Mesothelial cell of epicardium (in vitro differentiated cells): Measurements from ENCODE around the gene EXOC4. TPM values are rescaled to one million over a fixed set of nuclear protein-coding genes. Genes with fewer than 3 reads are reported as not detected.

ENCODE experiments used
- DNase-seq, 2 experiments: peaks; one replicate each; pipeline ENCODE4 v3.0.0; 2021; ENCODE audit warnings: low spot score in 2 of 2; ENCODE audit not compliant: unreplicated experiment in 2 of 2
- H3K27ac Mint-ChIP-seq: 2 replicates; pipeline ENCODE4 v1.8.0; 2021; ENCODE audit warnings: mixed read lengths
- H3K27me3 Mint-ChIP-seq: 2 replicates; pipeline ENCODE4 v1.8.0; 2021; ENCODE audit warnings: low read depth, mixed read lengths
- H3K36me3 Mint-ChIP-seq: 2 replicates; pipeline ENCODE4 v1.8.0; 2021; ENCODE audit warnings: mixed read lengths
- H3K4me1 Mint-ChIP-seq: 2 replicates; pipeline ENCODE4 v1.8.0; 2021; ENCODE audit warnings: mixed read lengths
- H3K4me3 Mint-ChIP-seq: 2 replicates; pipeline ENCODE4 v1.8.0; 2021; ENCODE audit warnings: mild to moderate bottlenecking, moderate library complexity, mixed read lengths
- H3K9me3 Mint-ChIP-seq: 2 replicates; pipeline ENCODE4 v1.8.0; 2021; ENCODE audit warnings: mixed read lengths
- total RNA-seq: library from RNA; stranded (reverse); gene quantifications from 3 replicates; pipeline ENCODE4 v1.2.1, GENCODE V29; 2021
- TF ChIP-seq, protein P1 (sequence below): fragments of 200-600 bp; sonication (generic); IDR thresholded peaks from one replicate; pipeline ENCODE4 v1.5.0; 2021; ENCODE audit warnings: antibody characterized with exemption; ENCODE audit not compliant: unreplicated experiment

Gene EXOC4
- total RNA-seq, 1 donor from 2014 or later: 105 TPM

DNA sequence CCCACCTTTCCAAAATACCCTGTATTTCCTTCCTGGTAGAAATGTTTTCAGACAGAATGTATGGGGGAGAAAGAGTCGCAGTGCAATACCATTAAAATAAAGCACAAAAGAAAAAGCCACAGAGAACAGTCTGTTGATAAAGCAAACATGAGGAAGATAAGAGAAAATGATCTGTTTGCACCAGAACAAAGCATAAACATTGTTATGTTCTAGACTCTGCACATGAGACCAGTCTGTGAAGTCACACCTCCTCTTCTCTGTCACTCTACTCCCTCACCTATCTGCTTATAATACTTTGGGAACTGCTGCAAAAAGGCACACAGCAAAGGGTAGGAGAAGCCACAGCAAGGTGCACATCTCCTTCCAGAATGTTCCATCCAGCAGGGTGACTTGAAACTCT is 807.0 kb downstream of the EXOC4 start:
- Mint-ChIP-seq H3K4me3 (no peak overlapping the region), H3K36me3 (peaks cover 5% of the 10 kb centered on the region), H3K27ac (no peak overlapping the region), H3K4me1 (no peaks in the 10 kb centered on the region), H3K27me3 (no peaks in the 10 kb centered on the region), H3K9me3 (no peaks in the 10 kb centered on the region)
- no peak for DNase-seq
- TF ChIP-seq, protein P1, sequence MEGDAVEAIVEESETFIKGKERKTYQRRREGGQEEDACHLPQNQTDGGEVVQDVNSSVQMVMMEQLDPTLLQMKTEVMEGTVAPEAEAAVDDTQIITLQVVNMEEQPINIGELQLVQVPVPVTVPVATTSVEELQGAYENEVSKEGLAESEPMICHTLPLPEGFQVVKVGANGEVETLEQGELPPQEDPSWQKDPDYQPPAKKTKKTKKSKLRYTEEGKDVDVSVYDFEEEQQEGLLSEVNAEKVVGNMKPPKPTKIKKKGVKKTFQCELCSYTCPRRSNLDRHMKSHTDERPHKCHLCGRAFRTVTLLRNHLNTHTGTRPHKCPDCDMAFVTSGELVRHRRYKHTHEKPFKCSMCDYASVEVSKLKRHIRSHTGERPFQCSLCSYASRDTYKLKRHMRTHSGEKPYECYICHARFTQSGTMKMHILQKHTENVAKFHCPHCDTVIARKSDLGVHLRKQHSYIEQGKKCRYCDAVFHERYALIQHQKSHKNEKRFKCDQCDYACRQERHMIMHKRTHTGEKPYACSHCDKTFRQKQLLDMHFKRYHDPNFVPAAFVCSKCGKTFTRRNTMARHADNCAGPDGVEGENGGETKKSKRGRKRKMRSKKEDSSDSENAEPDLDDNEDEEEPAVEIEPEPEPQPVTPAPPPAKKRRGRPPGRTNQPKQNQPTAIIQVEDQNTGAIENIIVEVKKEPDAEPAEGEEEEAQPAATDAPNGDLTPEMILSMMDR: no peak

DNA sequence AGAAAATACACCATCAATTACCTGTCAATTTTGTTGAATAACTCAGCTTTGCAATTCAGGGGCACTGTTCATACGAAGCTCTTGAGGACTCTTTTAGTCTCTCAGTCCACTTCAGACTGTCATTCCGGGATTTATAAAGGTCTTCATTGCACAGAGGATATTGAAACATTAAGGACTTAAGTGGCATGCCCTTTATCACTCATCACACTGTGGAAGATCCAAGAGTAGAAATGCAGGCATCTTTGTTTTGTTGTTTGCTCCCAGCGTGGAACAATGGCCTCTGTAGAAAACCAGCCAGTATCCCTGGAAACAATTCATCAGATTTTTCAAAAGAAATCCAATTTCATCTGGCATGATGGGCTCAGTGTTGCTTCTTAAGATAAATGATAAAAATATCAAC is 808.0 kb downstream of the EXOC4 start:
- no peak overlapping the region for H3K4me3 Mint-ChIP-seq
- H3K27me3 Mint-ChIP-seq: no peaks in the 10 kb centered on the region
- no peaks in the 10 kb centered on the region for H3K9me3 Mint-ChIP-seq
- TF ChIP-seq, protein P1: no peak
- peaks cover 10% of the 10 kb centered on the region for H3K36me3 Mint-ChIP-seq
- DNase-seq: no peak
- no peaks in the 10 kb centered on the region for H3K4me1 Mint-ChIP-seq
- no peak overlapping the region for H3K27ac Mint-ChIP-seq

DNA sequence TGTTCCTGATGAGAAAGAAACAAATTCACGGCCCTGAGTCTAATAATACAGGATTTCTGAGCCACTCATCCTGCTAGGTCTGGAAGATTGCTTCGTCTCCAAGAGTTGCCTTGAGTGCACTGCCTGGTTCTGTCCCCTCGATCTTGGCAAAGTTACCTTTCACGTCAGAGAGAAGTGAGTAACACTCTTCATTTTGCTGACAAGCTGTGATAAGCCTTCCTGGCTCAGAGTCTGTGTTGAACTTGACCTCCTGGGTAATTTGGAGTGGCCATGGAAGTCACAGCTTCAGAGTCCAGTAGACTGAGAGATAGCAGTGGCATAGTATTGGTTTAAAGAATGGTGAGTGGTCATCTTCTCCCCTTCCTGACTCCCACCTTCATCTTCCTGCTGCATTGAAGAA is 809.6 kb downstream of the EXOC4 start:
- Mint-ChIP-seq H3K27me3 (no peaks in the 10 kb centered on the region), H3K27ac (no peak overlapping the region), H3K4me1 (no peaks in the 10 kb centered on the region), H3K4me3 (no peak overlapping the region), H3K9me3 (no peaks in the 10 kb centered on the region), H3K36me3 (peaks cover 18% of the 10 kb centered on the region)
- TF ChIP-seq, protein P1: no peak
- no peak for DNase-seq

DNA sequence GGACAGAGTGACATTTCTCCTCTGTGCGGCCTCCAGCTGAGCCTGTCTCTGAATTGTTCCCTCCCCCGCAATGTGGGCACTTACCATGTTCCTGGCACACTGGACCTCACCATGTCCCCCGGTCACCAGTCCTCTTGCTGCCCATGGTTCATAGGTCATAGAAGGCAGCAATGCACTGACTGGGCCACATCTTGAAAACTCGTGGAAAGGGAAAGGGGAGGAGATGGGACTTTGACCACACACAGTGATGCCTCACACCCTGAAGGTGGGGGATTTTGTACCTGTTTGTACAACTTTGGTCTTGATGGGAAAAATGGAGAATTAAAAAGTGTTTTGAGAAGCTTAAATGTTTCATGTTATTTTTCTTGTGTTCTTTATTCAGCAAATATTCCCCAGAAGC is 812.5 kb downstream of the EXOC4 start:
- TF ChIP-seq, protein P1: no peak
- peaks cover 20% of the 10 kb centered on the region for H3K36me3 Mint-ChIP-seq
- no peak overlapping the region for H3K4me3 Mint-ChIP-seq
- H3K9me3 Mint-ChIP-seq: no peaks in the 10 kb centered on the region
- no peak for DNase-seq
- no peak overlapping the region for H3K27ac Mint-ChIP-seq
- H3K4me1 Mint-ChIP-seq: no peaks in the 10 kb centered on the region
- H3K27me3 Mint-ChIP-seq: no peaks in the 10 kb centered on the region

DNA sequence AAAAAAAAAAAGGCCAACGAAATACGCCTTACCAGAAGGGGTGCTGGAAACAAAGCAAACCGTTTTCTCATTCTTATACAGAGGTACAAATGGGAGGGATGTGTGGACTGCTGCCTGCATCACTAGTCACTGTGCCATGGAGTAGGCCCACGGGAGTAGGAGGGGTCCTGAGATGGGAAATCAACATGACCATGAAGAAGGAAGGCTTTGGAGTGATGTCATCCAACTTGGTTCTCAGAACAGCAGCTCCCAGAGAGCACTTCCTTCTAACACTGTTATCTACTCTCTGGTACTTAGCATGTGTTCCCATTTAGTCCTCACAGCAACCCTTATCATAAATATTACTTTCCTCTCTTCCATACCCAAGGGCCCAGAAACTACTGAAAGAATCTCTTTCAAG is 814.3 kb downstream of the EXOC4 start:
- H3K27me3 Mint-ChIP-seq: no peaks in the 10 kb centered on the region
- no peak overlapping the region for H3K27ac Mint-ChIP-seq
- no peak for DNase-seq
- H3K36me3 Mint-ChIP-seq: peaks cover 20% of the 10 kb centered on the region
- TF ChIP-seq, protein P1: no peak
- H3K4me3 Mint-ChIP-seq: no peak overlapping the region
- no peaks in the 10 kb centered on the region for H3K9me3 Mint-ChIP-seq
- no peaks in the 10 kb centered on the region for H3K4me1 Mint-ChIP-seq

DNA sequence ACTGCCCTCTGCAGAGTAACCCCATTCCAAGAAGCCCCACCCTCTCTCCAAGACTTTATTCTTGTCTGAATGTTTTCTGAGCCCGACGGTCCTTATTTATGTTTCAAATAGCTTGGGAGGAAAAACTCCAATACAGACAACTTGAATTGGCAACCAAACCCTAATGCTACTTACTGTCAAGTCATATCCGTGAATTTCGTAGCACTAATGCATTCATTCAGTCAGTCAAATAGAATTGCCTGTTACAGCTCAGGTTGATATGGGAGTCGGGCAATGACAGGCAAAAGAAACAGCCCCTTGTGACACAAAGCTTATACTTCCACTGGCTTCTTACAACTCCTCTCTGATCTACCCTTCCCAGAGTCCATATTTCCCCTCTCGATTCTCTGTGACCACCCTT is 815.8 kb downstream of the EXOC4 start:
- TF ChIP-seq, protein P1: no peak
- no peaks in the 10 kb centered on the region for H3K27me3 Mint-ChIP-seq
- no peak for DNase-seq
- H3K4me1 Mint-ChIP-seq: no peaks in the 10 kb centered on the region
- H3K36me3 Mint-ChIP-seq: peaks cover 21% of the 10 kb centered on the region
- no peak overlapping the region for H3K27ac Mint-ChIP-seq
- H3K9me3 Mint-ChIP-seq: no peaks in the 10 kb centered on the region
- no peak overlapping the region for H3K4me3 Mint-ChIP-seq
